Mesenchymal stem cell (in vitro differentiated cells and primary cell): ENCODE data around the gene PRKAG2.
"Not testable (repeated sequence)": the region's sequence is repeated elsewhere in the genome, so short reads cannot be mapped to it uniquely, and the experiment has no call there.

Source experiments
- DNase-seq: peaks from one replicate; pipeline ENCODE4 v3.0.0-alpha.2; 2013
- H2AFZ ChIP-seq: one replicate; pipeline ENCODE4 v1.6.1; 2013; ENCODE audit warnings: low read depth, mild to moderate bottlenecking, control low read depth, inconsistent platforms, low read length, moderate library complexity
- H2AK5ac ChIP-seq: 2 replicates; pipeline ENCODE4 v1.6.1; 2013; ENCODE audit warnings: low read length, moderate library complexity, mild to moderate bottlenecking, inconsistent platforms; ENCODE audit not compliant: severe bottlenecking
- H2BK120ac ChIP-seq: one replicate; pipeline ENCODE4 v1.6.1; 2013; ENCODE audit warnings: low read depth, mild to moderate bottlenecking, inconsistent platforms, low read length, moderate library complexity
- H2BK12ac ChIP-seq, 2 experiments: one replicate each; pipeline ENCODE4 v1.6.1; 2013; ENCODE audit warnings: inconsistent platforms in 2 of 2, low read length in 2 of 2, mild to moderate bottlenecking in 2 of 2, moderate library complexity in 2 of 2, control low read depth in 1 of 2
- H2BK15ac ChIP-seq: one replicate; pipeline ENCODE4 v1.6.1; 2013; ENCODE audit warnings: mild to moderate bottlenecking, low read depth, inconsistent platforms; ENCODE audit not compliant: poor library complexity, severe bottlenecking
- H2BK5ac ChIP-seq: 2 replicates; pipeline ENCODE4 v1.6.1; 2013; ENCODE audit warnings: low read depth, mild to moderate bottlenecking, low read length, control low read depth, inconsistent platforms; ENCODE audit not compliant: poor library complexity, severe bottlenecking
- H3K14ac ChIP-seq, 2 experiments: one replicate each; pipeline ENCODE4 v1.6.1; 2013; ENCODE audit warnings: inconsistent platforms in 2 of 2, low read length in 2 of 2, control low read depth in 1 of 2, mild to moderate bottlenecking in 1 of 2, moderate library complexity in 1 of 2
- H3K18ac ChIP-seq, 2 experiments: one replicate each; pipeline ENCODE4 v1.6.1; 2013; ENCODE audit warnings: inconsistent platforms in 2 of 2, low read length in 2 of 2, control low read depth in 1 of 2, low read depth in 1 of 2, mild to moderate bottlenecking in 1 of 2
- H3K23ac ChIP-seq, 2 experiments: one replicate each; pipeline ENCODE4 v1.6.1; 2013; ENCODE audit warnings: inconsistent platforms in 2 of 2, low read length in 2 of 2, mild to moderate bottlenecking in 2 of 2, moderate library complexity in 2 of 2, control low read depth in 1 of 2
- H3K27ac ChIP-seq: 2 replicates; pipeline ENCODE4 v1.5.1; 2013; ENCODE audit warnings: mild to moderate bottlenecking, moderate library complexity, low read length, control low read depth, inconsistent platforms; ENCODE audit not compliant: poor library complexity, severe bottlenecking
- H3K27me3 ChIP-seq, 2 experiments: 2 replicates each; pipeline versions ENCODE4 v1.6.1 to v1.7.0; 2013; ENCODE audit warnings: low read length in 2 of 2, mild to moderate bottlenecking in 2 of 2, moderate library complexity in 2 of 2, control low read depth in 1 of 2, inconsistent platforms in 1 of 2; ENCODE audit not compliant: control insufficient read depth in 1 of 2, insufficient read depth in 1 of 2
- H3K36me3 ChIP-seq, 2 experiments: 2 replicates each; pipeline versions ENCODE4 v1.6.1 to v1.7.0; 2013; ENCODE audit warnings: low read length in 2 of 2, control low read depth in 1 of 2, inconsistent platforms in 1 of 2, low read depth in 1 of 2, mild to moderate bottlenecking in 1 of 2; ENCODE audit not compliant: insufficient read depth in 2 of 2, control insufficient read depth in 1 of 2
- H3K4ac ChIP-seq, 2 experiments: one replicate each; pipeline ENCODE4 v1.6.1; 2013; ENCODE audit warnings: inconsistent platforms in 2 of 2, low read length in 2 of 2, mild to moderate bottlenecking in 2 of 2, moderate library complexity in 2 of 2, control low read depth in 1 of 2, low read depth in 1 of 2
- H3K4me1 ChIP-seq: 2 replicates; pipeline ENCODE4 v1.6.1; 2013; ENCODE audit warnings: low read depth, low read length, control low read depth; ENCODE audit not compliant: control insufficient read depth, insufficient read depth
- H3K4me2 ChIP-seq: 2 replicates; pipeline ENCODE4 v1.6.1; 2013; ENCODE audit warnings: low read length, mild to moderate bottlenecking, inconsistent platforms; ENCODE audit not compliant: poor library complexity, severe bottlenecking
- H3K4me3 ChIP-seq, 2 experiments: 2 replicates each; pipeline versions ENCODE4 v1.5.1 to v1.7.0; 2013; ENCODE audit warnings: low read length in 2 of 2, mild to moderate bottlenecking in 2 of 2, control low read depth in 1 of 2, low read depth in 1 of 2; ENCODE audit not compliant: insufficient read depth in 1 of 2
- H3K79me1 ChIP-seq: replicated peaks from 2 replicates; pipeline ENCODE4 v1.6.1; 2013; ENCODE audit warnings: mild to moderate bottlenecking, control low read depth, low read length, inconsistent platforms; ENCODE audit not compliant: poor library complexity, severe bottlenecking
- H3K9ac ChIP-seq: 2 replicates; pipeline ENCODE4 v1.7.0; 2013; ENCODE audit warnings: mild to moderate bottlenecking, low read length, moderate library complexity
- H3K9me3 ChIP-seq: 2 replicates; pipeline ENCODE4 v1.7.0; 2013; ENCODE audit warnings: mild to moderate bottlenecking, low read length; ENCODE audit not compliant: control insufficient read depth
- H4K8ac ChIP-seq: one replicate; pipeline ENCODE4 v1.6.1; 2013; ENCODE audit warnings: inconsistent platforms, mild to moderate bottlenecking, low read length, moderate library complexity
- H4K91ac ChIP-seq: one replicate; pipeline ENCODE4 v1.6.1; 2013; ENCODE audit warnings: mild to moderate bottlenecking, low read length, inconsistent platforms
- WGBS: methylation state at CpG from one replicate; pipeline ENCODE4 v1.1.7; 2013; ENCODE audit warnings: mixed read lengths; 5-methylcytosine and 5-hydroxymethylcytosine counted together

Gene PRKAG2

GRCh38 chr7:151518947-151519764 is 357.8 kb downstream of the PRKAG2 start:
- H2AK5ac ChIP-seq, H3K9me3 ChIP-seq, H3K36me3 ChIP-seq, H3K79me1 ChIP-seq, H3K27me3 ChIP-seq: not testable (repeated sequence)
- H3K9ac ChIP-seq: peak overlapping the region; percentile 98
- H3K14ac ChIP-seq: peak overlapping the region; percentile 65 to 96
- peak overlapping the region; percentile 87 to 95 for H3K18ac ChIP-seq
- H2BK15ac ChIP-seq: peak overlapping the region; percentile 99
- peak overlapping the region; percentile 89 for H2BK5ac ChIP-seq
- peak overlapping the region; percentile 66 for H2AFZ ChIP-seq
- peak overlapping the region; percentile 38 for H3K4me2 ChIP-seq
- DNase-seq: peak; percentile 41
- peaks cover 11% of the 10 kb centered on the region for H3K4me1 ChIP-seq
- WGBS: under 1% methylated on average over 41 of the region's 118 CpGs
- peak overlapping the region; percentile 74 for H3K27ac ChIP-seq
- peak overlapping the region; percentile 89 to 95 for H3K4me3 ChIP-seq
- H3K4ac ChIP-seq: peak overlapping the region; percentile 85 to 95
- peak overlapping the region; percentile 83 for H4K8ac ChIP-seq
- H2BK12ac ChIP-seq: peak overlapping the region in 1 of 2 experiments; percentile 88
- H4K91ac ChIP-seq: peak overlapping the region; percentile 83
- peak overlapping the region; percentile 90 for H2BK120ac ChIP-seq
- peak overlapping the region in 1 of 2 experiments; percentile 94 for H3K23ac ChIP-seq

GRCh38 chr7:151518105-151518946 is 358.6 kb downstream of the PRKAG2 start:
- Histone ChIP-seq H3K27me3 (no peaks in the 10 kb centered on the region), H3K9ac (peak overlapping the region; percentile 98), H3K23ac (peak overlapping the region in 1 of 2 experiments; percentile 67), H3K9me3 (no peaks in the 10 kb centered on the region), H3K4me2 (peak overlapping the region; percentile 38), H4K91ac (no peak overlapping the region), H3K4me3 (peak overlapping the region; percentile 89 to 95), H2BK12ac (peak overlapping the region in 1 of 2 experiments; percentile 51), H3K79me1 (no peaks in the 10 kb centered on the region), H3K18ac (peak overlapping the region; percentile 87 to 95), H3K4me1 (peaks cover 10% of the 10 kb centered on the region), H2BK5ac (peak overlapping the region; percentile 67), H3K4ac (peak overlapping the region in 1 of 2 experiments; percentile 95), H3K36me3 (peaks cover 0 to 3% of the 10 kb centered on the region in 2 experiments), H4K8ac (no peak overlapping the region), H2AFZ (no peak overlapping the region), H2AK5ac (no peak overlapping the region), H2BK15ac (no peak overlapping the region), H3K27ac (peak overlapping the region; percentile 74), H3K14ac (peak overlapping the region in 1 of 2 experiments; percentile 4), H2BK120ac (peak overlapping the region; percentile 90)
- WGBS: under 1% methylated on average over 26 of the region's 36 CpGs
- peak; percentile 56 for DNase-seq

GRCh38 chr7:151517601-151518104 is 359.3 kb downstream of the PRKAG2 start:
- H3K27me3 ChIP-seq: no peaks in the 10 kb centered on the region
- no peak overlapping the region for H2BK120ac ChIP-seq
- H2AK5ac ChIP-seq: no peak overlapping the region
- no peak overlapping the region for H3K18ac ChIP-seq
- H3K4ac ChIP-seq: peak overlapping the region in 1 of 2 experiments; percentile 47
- no peaks in the 10 kb centered on the region for H3K79me1 ChIP-seq
- no peak overlapping the region for H2AFZ ChIP-seq
- no peak overlapping the region for H3K14ac ChIP-seq
- no peak overlapping the region for H2BK15ac ChIP-seq
- 84% methylated on average over 5 of the region's 7 CpGs for WGBS
- no peaks in the 10 kb centered on the region for H3K9me3 ChIP-seq
- H3K27ac ChIP-seq: no peak overlapping the region
- H3K4me3 ChIP-seq: peak overlapping the region; percentile 89 to 95
- no peak overlapping the region for H3K23ac ChIP-seq
- H2BK12ac ChIP-seq: no peak overlapping the region
- H2BK5ac ChIP-seq: no peak overlapping the region
- peak overlapping the region; percentile 47 for H3K4me2 ChIP-seq
- no peak overlapping the region for H4K8ac ChIP-seq
- no peak for DNase-seq
- H3K36me3 ChIP-seq: peaks cover 0 to 3% of the 10 kb centered on the region in 2 experiments
- no peak overlapping the region for H4K91ac ChIP-seq
- H3K9ac ChIP-seq: peak overlapping the region; percentile 98
- peaks cover 10% of the 10 kb centered on the region for H3K4me1 ChIP-seq

DNA sequence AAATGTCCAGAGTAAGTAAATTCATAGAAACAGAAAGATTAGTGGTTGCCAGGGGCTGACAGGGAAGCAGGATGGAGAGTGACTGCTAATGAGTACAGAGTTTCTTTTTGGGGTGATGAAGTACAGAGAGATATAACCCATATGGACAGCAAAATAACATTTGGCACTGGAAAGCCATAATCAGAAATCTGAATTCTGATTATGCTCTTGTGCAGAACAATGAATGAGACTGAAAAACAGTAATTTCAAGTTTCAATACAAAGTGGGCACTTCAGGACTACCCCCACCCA is 361.7 kb downstream of the PRKAG2 start:
- no peaks in the 10 kb centered on the region for H3K9me3 ChIP-seq
- no peak overlapping the region for H4K91ac ChIP-seq
- H3K4me1 ChIP-seq: peaks cover 6% of the 10 kb centered on the region
- no peak overlapping the region for H3K23ac ChIP-seq
- no peak overlapping the region for H3K27ac ChIP-seq
- H3K36me3 ChIP-seq: peaks cover 0 to 3% of the 10 kb centered on the region in 2 experiments
- H4K8ac ChIP-seq: no peak overlapping the region
- no peak for DNase-seq
- H3K4me2 ChIP-seq: no peak overlapping the region
- no peak overlapping the region for H2BK5ac ChIP-seq
- H2AFZ ChIP-seq: no peak overlapping the region
- H2BK12ac ChIP-seq: no peak overlapping the region
- peaks cover 1% of the 10 kb centered on the region for H3K79me1 ChIP-seq
- no peak overlapping the region for H2AK5ac ChIP-seq
- no peak overlapping the region for H3K9ac ChIP-seq
- H3K4ac ChIP-seq: no peak overlapping the region
- H2BK15ac ChIP-seq: no peak overlapping the region
- H2BK120ac ChIP-seq: no peak overlapping the region
- H3K14ac ChIP-seq: no peak overlapping the region
- H3K4me3 ChIP-seq: no peak overlapping the region
- no peak overlapping the region for H3K18ac ChIP-seq
- no peaks in the 10 kb centered on the region for H3K27me3 ChIP-seq
